ENCODE measurements around the gene KRT7.

The KRT7 gene

DNA sequence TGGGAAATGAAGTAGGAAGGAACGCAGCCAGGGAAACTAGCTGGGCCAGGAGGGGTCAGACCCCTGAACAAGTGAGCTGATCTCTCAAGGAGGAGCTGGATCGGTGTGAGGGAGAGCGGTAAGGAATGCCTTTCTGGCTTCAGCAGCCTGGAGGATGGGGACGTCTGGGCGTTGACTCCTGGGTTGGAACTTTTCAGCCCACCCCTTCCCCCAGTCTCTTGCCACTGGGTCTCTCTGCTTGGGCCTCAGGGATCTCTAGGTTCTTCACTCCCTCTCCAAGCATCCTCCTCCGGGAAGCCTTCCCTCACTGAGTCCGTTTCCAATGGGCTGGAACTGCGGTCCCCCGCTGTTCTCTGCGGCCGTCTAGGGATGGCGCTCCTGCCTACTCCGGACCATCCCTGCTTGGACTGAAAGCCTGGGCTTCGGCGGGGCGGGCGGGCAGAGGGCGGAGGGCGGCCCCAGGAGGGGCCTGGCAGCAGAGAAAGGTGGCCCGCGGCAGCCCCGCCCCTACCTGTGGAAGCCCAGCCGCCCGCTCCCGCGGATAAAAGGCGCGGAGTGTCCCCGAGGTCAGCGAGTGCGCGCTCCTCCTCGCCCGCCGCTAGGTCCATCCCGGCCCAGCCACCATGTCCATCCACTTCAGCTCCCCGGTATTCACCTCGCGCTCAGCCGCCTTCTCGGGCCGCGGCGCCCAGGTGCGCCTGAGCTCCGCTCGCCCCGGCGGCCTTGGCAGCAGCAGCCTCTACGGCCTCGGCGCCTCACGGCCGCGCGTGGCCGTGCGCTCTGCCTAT, at the start of gene KRT7:
Gene KRT7 (plus strand): TSS at position 570 of the 788 bp plus-strand sequence. CDS start 54 bp downstream, at position 624.
- DNase-seq (ENCODE audit: low read depth, low spot score): peak; percentile 62

DNA sequence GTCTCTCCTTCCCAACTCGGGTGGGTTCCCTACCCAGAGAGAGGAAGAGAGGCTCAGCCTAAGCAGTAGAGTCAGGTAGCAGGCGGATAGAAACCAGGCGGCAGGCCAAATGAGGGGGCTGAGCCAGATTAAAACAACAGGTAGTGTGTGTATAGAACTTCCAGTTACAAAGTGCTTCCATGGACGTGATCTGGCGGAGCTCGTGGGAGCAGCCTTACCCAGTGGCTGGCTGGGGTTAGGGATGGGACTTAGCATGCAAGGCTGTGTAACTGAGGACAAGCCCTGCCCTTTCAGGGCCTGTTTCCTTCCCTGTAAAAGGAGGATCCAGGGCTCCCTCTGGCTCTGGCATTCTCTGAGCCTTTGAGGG, 49.5 kb upstream of the KRT7 start:
- DNase-seq (ENCODE audit: low read depth, low spot score): no peak

DNA sequence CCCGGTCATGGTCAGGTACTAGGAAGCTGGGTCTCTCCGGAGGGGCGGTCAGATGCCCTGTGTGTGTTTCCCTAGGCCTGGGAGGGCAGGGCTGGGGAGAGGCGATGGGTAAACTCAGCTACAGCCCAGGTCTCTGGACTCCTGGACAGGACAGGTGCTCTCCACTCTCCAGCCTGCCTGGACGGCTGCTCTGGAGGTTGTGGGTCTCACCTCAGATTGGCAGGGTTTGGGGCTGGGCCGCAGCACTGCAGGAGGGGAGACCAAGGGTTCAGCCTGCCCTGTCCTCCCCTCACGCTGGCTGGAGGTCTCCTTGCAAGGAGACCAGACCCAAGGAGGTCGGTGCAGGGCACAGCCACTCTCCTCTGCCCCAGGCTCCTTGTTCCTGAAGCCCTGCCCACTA, 49.1 kb upstream of the KRT7 start:
- no peak for DNase-seq (ENCODE audit: low read depth, low spot score)

DNA sequence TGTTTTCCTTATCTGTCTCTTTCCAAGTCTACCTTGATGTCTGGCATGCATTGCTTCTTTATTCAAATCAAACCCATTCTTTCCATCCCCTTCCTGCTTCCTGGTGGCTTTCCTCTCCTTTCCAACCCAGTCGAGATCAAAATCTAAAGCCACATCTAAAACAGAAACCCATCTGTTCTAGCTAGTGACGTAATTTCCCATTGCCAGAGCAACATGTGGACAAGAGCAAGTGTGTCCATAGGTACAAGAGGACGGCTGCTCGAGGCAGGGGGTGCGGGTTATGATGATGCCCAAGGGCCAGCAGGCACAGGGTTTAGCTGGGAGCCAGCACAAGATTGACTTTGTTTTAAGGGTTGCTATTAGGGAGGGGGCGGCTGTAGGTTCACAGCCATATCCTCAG, 48.2 kb upstream of the KRT7 start:
- no peak for DNase-seq (ENCODE audit: low read depth, low spot score)

DNA sequence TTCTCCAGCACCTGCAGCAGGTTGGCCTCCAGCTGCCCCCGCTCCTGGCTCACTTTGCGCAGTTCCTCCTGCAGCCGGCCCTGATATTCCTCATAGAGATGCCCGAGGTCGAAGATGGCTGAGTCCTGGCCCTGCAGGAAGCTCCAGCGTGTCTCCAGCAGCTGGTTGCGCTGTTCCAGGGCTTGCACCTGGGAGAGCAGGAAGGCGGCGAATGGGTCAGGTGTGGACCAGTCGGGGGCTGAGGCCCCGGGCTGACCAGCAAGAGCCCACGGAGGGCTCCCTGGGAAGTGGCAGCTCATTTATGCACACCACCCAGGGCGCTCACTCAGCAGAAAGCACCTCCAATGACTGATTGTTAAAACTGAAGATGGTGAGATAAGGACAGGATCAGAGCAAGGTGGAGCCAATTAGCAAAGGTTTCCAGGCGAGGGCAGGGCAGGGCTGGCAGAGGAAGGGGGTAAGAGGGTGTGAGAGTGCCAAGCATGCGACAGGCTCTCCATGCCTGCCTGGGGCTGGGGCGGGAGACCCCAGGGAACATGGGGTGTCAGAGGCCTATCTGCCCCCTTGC, 47.6 kb upstream of the KRT7 start:
- no peak for DNase-seq (ENCODE audit: low read depth, low spot score)

DNA sequence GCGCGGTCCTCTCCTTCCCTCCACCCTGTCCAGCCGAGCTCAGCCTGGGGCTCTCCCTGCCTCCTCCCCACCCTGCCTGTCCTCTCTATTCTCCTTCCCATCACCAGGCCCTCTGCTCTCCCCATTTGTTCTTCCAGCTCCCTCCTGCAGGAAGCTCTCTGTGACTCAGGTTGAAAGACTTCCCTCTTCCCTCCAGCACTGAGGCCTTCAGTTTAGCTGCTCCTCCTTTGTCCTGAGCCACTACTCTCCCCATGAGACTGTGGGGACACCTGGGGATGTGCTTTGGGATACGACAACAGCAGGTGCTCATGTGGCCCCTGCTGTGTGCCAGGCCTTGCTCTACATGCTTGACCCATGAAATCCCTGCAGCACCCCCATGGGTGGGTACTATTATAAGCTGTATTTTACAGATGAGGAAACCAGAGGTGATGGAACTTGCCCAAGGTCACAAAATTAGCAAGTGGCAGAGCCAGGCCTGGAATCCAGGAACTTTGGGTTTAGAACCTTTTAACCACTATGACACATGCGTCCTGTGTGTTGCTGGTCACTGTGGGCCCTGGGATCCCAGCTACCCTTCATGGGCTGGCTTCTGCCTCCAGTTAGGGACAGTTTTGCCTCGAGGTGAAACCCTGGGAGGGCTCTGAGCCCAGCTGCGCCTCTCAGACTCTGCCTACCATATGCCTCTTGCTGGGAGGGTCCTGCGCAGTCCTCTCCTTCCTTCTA, 46.8 kb upstream of the KRT7 start:
- peak; percentile 81 for DNase-seq (ENCODE audit: low read depth, low spot score)

DNA sequence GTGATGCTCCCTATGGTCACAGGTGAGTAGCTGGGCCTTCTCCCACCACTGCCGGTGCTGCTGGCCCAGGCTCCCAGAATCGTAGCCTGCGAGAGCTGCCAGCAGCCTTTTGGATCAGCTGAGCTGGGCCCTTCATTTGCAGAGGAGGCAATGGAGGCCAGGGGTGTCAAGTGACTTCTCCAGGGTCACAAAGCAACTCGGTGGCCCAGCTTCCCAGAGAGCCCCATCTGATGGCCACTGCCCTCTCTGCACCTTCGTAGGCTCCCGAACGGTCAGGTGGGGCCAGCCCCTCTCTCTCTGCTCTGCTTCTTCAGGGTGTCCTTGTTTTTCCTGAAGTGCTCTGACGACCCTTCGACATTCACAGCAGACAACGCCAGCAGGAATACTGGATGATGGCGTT, 45.8 kb upstream of the KRT7 start:
- no peak for DNase-seq (ENCODE audit: low read depth, low spot score)

DNA sequence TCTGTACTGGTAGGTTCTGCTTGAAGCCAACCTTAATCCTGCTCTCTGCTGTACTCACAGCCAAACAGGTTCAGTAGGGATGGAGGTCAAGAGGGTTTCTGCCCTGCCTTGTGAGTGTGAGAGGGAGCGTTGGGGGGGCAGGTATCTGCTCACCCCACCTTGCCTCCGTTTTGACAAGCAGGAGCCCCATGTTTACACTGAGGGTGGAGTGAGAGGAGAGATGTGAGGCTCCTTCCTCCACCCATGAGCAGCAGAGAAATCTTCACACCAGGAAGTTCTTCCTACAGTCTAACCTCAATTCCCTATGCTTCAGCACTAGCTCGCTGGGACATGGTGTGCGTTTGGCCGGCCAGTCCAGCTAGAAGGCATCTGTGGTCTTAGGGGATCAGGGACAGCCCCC, 45.4 kb upstream of the KRT7 start:
- no peak for DNase-seq (ENCODE audit: low read depth, low spot score)

DNA sequence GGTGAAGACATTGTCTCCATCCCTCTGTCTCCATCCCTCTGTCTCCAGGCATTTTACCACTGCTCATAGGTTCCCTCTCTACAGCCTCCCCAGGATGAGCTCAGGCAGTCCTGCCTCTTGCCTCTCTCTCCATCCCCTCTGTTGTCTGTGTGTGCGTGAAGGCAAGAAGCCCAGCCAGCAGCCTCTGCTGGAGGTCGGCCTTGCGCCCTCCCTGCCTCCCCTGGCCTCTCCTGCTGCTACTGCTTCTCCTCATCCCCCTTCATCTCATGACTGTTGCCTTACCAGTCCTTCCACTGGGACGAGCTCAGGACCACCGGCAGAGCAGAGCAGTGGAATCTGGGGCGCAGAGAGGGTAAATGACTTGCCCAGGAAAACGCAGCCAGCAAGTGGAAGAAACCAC, 44.4 kb upstream of the KRT7 start:
- no peak for DNase-seq (ENCODE audit: low read depth, low spot score)

DNA sequence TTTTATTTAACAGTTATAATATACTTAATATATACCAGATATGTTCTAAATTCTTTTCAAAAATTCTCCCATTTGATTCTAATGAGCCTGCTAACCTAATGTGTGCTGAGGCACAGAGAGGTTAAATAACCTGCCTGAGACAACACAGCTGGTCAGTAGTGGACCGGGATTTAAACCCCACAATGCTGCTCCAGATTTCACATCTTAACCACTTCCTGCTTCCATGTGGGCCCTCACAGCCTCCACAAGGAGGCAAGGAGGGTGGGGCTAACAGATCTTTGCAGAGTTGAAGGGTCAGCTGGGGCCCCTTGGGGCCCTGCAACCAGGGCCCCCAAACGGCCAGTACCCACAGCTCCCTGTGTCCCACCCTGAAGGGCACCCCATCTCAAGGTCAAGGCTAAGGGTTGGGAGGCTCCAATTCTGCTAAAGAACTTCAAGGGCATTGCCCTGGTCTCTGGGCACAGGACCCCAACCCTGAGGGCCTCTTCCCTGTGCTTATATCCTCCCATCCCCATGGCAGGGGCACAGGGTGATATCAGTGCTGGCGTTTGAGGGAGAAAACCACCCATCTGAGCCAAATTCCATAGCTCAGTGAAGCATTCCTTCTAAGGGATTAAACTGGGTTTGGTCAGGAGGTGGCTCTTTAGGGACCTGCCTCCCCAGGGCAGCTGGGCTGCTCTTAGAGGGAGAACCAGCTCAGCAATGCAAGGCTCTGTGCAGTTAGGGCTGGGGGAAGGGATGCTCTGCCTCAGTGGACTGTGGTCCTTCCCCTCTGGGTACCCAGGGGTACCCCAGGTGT, 43.5 kb upstream of the KRT7 start:
- DNase-seq (ENCODE audit: low read depth, low spot score): peak; percentile 83

DNA sequence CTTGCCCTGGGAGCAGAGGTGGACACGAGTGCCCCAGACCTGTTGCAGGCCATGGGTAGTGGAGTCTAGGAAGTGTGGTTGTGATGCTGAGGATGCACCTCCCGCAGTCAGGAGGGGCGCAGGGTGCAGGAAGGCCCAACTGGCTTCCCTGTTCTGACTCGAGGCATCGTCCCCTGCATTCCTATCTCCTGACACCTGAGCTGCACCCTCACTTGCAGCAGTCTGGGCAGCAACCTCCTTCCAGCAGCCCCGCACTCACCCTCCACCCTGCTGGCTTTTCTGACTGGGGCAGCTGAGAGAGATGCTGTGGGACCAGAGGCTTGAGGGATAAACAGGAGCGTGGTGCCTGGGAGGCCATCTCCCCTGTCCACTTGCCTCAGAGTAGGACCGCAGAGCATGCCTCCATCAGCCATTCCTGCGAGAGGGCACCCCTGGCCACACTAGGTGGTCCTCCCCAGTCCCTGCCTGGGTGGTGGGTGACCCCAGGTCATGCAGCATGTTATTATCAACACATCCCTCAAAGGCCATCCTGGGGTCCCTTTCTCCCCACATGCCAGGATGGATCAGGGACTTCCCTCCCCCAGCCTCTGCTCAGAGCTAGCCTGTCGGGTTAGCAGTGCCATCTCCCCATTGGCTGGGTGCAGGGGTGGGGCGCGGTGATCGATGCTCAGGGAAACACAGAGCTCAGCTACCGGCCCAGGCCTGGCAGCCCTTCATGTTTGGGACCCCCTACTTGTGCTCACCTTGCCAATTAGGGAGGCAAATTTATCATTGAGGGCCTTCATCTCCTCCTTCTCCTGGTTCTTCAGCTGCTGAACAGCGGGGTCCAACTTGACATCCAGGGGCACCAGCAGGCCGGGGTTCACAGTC, 41.9 kb upstream of the KRT7 start:
- no peak for DNase-seq (ENCODE audit: low read depth, low spot score)

DNA sequence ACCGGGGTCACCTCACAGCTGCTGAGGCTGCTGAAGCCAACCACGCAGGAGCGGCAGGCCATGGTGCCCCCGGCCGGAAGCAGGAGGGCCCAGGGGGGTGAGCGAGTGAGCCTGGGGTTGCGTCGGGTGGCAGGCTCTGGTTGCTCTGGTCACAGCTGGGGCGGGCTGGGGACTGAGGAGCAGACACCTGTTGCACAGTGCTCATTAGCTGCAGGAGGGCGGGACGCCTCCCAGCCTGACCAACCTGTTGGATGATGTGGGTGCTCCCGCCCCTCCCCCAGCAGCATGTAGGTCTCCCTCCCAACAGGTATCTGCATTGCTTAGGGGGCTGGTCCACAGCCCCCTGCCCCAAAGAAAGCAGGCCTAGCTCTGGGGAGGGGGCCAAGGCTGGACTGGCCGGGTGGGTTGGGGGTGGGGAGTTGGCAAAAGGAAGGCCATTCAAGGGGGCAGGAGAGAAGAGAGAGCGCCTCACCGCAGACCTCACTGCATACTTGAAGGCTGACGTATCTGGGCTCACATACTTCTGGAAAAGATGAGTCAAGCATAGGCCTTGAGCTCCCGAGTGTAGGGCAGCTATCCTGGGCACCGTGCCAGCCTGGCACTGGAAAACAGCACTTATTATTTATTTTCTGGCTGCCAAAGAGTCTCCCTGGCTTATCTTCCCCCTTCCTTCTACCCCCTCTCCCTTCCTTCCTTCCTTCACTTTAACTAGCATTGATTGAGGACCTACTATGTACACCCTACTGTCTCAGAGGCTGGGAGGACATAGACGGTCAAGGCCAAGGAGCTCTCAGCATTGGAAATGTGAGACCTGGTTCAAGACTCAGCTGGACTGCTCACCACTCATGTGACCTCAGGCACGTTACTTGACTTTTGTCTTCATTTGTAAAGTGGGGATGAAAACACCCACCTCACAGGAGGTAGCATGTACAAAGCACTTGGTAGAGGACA, 40.9 kb upstream of the KRT7 start, which contains the start of gene KRT80:
Gene KRT80 (minus strand): TSS at position 174 of the 951 bp plus-strand sequence. CDS start 112 bp downstream, at position 62.
- peak; percentile 99 for DNase-seq (ENCODE audit: low read depth, low spot score)

DNA sequence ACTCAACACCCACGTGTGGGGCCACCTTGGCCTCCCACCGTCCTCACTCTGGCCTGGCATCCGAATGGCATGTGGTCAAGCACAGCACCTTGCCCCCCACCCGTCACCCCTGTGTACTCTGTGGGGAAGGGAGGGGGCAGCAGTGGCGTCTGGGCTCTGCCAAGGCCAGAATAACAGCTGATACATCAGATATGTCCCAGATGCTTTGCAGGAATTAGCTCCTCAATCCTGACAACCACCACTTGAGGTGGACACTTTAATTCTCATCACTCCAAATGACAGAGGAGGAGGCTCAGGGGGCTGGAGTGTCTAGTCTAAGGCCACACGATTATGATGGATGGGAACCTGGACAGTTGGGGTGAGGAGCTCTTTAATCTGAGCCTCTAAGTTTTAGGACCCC, 39.5 kb upstream of the KRT7 start:
- DNase-seq (ENCODE audit: low read depth, low spot score): no peak

DNA sequence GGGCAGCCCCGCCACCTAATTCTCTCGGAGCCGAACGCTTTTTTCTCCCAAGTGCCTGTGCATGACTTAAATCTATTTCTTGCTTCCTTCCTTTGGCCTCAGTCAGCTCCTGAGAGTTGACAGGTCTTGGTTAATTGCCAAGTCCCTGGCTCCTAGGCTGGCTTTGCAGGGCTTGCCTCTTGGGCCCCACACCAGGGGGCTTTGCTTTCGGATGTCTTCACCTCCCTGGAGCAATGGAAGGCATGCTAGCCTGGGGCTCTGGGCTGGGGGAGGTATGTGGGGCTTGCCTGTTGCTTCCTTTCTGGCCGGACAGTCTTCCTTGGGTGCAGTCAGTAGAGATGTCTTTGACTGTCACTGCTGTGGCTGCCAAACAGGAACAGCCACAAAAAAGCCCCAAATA, 39.1 kb upstream of the KRT7 start:
- peak; percentile 68 for DNase-seq (ENCODE audit: low read depth, low spot score)

DNA sequence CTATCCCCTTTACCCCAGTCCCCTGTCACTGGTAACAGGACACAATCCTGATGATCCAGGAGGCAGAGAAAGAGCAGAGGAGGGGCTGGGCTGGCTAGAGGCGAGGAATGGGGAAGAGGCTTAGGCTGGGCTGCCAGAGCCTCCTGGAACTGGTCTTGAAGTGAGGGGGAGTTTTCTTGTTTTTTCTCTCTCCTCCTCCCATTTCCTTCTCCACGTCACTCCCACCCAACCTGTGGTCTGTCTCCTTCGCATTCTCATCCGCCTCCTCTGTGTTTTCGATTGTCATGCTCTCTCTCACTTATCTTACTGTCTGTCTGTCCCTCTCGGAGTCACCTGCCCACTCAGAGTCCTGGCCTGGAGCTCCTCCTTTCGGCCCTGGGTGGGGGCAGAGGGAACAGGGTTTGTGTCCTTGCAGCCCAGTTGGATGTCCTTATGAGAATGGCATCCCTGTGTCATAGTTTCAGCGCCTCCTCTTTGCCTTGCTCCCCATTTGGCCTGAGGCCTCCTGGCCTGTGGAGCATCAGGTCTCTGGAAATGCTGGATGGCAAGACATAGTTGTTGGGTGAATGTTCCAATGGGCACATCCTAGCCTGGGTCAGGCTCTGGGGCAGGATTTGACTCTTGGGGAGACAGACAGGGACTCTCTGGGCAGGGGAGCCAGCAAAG, 37.8 kb upstream of the KRT7 start:
- DNase-seq (ENCODE audit: low read depth, low spot score): no peak

DNA sequence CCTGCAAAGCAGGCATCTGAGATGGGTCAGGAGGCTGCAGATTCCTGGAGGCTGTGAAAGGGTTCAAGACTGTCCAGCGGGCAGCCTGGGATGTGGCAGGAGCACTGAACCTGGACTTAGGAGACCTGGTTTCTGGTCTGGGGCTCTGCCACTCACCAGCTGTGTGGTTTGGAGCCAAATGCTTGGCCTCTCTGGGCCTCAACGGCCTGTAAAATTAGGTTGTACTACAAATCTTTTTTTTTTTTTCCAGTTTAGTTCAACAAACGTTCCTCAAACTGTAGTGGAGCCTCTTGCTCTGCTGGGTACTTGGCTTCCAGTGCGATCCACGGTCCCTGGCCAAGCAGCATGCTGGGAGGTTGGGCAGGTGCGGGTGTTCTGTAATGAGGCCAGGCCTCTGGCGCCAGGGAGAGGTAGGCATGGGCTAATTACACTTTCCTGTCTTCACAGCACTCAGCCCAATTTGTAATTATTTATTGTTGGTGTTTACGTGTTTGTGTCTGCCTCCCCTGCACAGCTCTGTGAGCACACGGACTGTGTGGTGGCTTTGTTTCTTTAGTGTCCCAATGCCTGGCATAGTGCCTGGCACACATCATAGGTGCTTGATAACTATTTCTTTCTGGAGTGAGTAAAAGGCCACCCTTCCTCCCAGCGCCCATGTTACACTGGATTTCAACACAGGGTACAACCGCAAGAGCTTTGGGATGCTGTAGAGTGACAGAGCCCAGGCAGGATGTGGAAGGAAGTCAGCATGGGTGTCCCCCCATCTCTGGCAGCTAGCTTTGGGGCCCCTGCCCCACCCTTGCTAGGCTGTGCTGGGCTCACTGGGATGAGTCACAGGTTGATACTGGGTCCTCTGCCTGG, 35.4 kb upstream of the KRT7 start:
- no peak for DNase-seq (ENCODE audit: low read depth, low spot score)

DNA sequence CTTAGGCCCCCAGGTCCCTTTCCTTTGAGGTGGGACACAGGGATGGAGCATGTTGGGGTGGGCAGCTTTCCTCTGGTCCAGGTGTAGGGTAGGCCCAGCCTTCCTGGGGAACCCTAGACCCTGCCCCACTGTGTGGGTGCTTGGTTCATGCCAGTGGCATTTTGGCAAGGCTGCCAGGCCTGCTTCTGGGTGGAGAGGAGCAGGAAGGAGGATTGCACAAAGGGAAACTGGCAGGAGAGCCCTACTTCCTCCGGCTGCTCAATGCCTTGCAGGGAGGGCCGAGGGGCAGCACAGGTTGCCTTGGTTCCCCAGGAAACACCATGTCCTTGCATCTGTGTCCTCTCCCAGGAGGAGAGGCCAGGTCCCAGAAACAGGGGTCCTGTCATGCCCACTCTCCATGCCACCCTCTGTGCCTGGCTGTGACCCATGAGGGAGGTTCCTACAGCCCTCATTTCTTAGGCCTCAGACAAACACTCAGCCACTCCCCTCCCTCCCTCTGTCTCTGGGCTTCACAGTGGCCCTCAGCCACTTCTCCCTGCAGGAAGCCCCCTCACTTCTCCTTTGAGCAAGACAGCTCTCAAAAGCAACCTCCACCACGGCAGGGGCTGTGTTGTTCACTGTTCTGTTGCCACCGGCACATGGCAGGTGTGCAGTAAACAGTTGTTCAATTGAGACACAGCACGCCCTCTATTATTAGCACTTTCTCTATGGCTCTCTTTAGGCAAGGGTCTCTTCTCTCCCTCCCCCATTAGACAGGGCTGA, 34.4 kb upstream of the KRT7 start:
- no peak for DNase-seq (ENCODE audit: low read depth, low spot score)
